NB4 (cell line): ENCODE data around the gene PDE4A.
A peak's percentile ranks its signal among the peaks of the same experiment; 100 is the strongest.

Experiments
- DNase-seq: peaks from one replicate; pipeline ENCODE4 v3.0.0; 2010; ENCODE audit warnings: low read depth
- H3K4me3 ChIP-seq: one replicate; pipeline ENCODE4 v1.5.1; 2011; ENCODE audit warnings: mild to moderate bottlenecking, low read depth, low read length, moderate library complexity
- CTCF ChIP-seq: IDR thresholded peaks from one replicate; pipeline ENCODE4 v1.5.1; 2012; ENCODE audit warnings: low read depth, low read length
- MAX ChIP-seq: IDR thresholded peaks from 2 replicates; pipeline ENCODE4 v1.6.1; 2011; ENCODE audit warnings: low read depth, low read length
- MYC ChIP-seq: IDR thresholded peaks from 2 replicates; pipeline ENCODE4 v1.6.1; 2011; ENCODE audit warnings: low read depth, low read length
- POLR2A ChIP-seq: IDR thresholded peaks from 2 replicates; pipeline ENCODE4 v1.6.1; 2011; ENCODE audit warnings: mild to moderate bottlenecking; ENCODE audit not compliant: insufficient read length; ENCODE audit errors: extremely low read depth

The PDE4A gene

GRCh38 chr19:10497371-10497770 is 77.0 kb downstream of the PDE4A start:
- no peak for DNase-seq
- TF ChIP-seq MAX: no peak
- TF ChIP-seq MYC: no peak
- TF ChIP-seq POLR2A: no peak
- TF ChIP-seq CTCF: no peak
- no peak overlapping the region for H3K4me3 ChIP-seq

- DNase-seq: no peak
Observed at GRCh38 chr19:10499550-10500246, 79.4 kb downstream of the PDE4A start.

GRCh38 chr19:10500247-10500592 is 79.9 kb downstream of the PDE4A start:
- H3K4me3 ChIP-seq: peak overlapping the region; percentile 0
- DNase-seq: no peak
- TF ChIP-seq MAX: no peak
- TF ChIP-seq POLR2A: no peak
- no peak for TF ChIP-seq CTCF
- TF ChIP-seq MYC: no peak

More at GRCh38 chr19:10499550-10500246, 79.4 kb downstream of the PDE4A start:
- H3K4me3 ChIP-seq: peak overlapping the region; percentile 0
- TF ChIP-seq MAX: no peak
- TF ChIP-seq POLR2A: no peak
- TF ChIP-seq MYC: no peak
- TF ChIP-seq CTCF: no peak

GRCh38 chr19:10501971-10502523 is 81.7 kb downstream of the PDE4A start:
- peak; percentile 86 for DNase-seq
- TF ChIP-seq CTCF (peak; percentile 2), MYC (no peak), MAX (peak; percentile 35; the same call in 1 of the 2 replicates), POLR2A (peak; percentile 64)
- H3K4me3 ChIP-seq: peak overlapping the region; percentile 95

- H3K4me3 ChIP-seq: peak overlapping the region; percentile 95
- TF ChIP-seq CTCF (no peak), MAX (peak; percentile 95), POLR2A (peak; percentile 98), MYC (peak; percentile 100)
- peak; percentile 100 for DNase-seq
Observed at GRCh38 chr19:10502524-10503001, 82.2 kb downstream of the PDE4A start.
